Loucy (cell line): Measurements from ENCODE around the gene WNT3.

ENCODE experiments used
- H2AFZ ChIP-seq: fragments of 200-600 bp; sonication (generic); 2 replicates; pipeline ENCODE4 v1.6.0; 2016; ENCODE audit warnings: antibody characterized with exemption, mild to moderate bottlenecking, low read length, moderate library complexity
- H3F3A ChIP-seq: fragments of 200-600 bp; 2 replicates; pipeline ENCODE4 v1.6.0; 2016; ENCODE audit warnings: antibody characterized with exemption, low read depth, mild to moderate bottlenecking
- H3K27me3 ChIP-seq: fragments of 200-600 bp; sonication (generic); 2 replicates; pipeline ENCODE4 v1.6.1; 2014; ENCODE audit warnings: low read length, mild to moderate bottlenecking; ENCODE audit not compliant: insufficient read depth, poor library complexity, severe bottlenecking
- H3K36me3 ChIP-seq: fragments of 200-600 bp; sonication (generic); 2 replicates; pipeline ENCODE4 v1.6.1; 2016; ENCODE audit warnings: low read length; ENCODE audit not compliant: insufficient read depth
- H3K4me1 ChIP-seq: fragments of 200-600 bp; sonication (generic); 2 replicates; pipeline ENCODE4 v1.5.1; 2014; ENCODE audit warnings: low read length, mild to moderate bottlenecking; ENCODE audit not compliant: insufficient read depth, poor library complexity, severe bottlenecking
- H3K4me2 ChIP-seq: fragments of 200-600 bp; sonication (generic); 2 replicates; pipeline ENCODE4 v1.6.0; 2014; ENCODE audit warnings: antibody characterized with exemption, low read length, low read depth, mild to moderate bottlenecking; ENCODE audit not compliant: poor library complexity, severe bottlenecking
- H3K4me3 ChIP-seq: fragments of 200-600 bp; sonication (generic); 2 replicates; pipeline ENCODE4 v1.5.1; 2014; ENCODE audit warnings: low read length, mild to moderate bottlenecking, mixed read lengths; ENCODE audit not compliant: poor library complexity, severe bottlenecking
- H3K79me2 ChIP-seq: fragments of 200-600 bp; sonication (generic); 2 replicates; pipeline ENCODE4 v1.6.1; 2014; ENCODE audit warnings: low read length; ENCODE audit not compliant: insufficient read depth
- H3K9ac ChIP-seq: fragments of 200-600 bp; sonication (generic); 2 replicates; pipeline ENCODE4 v1.6.0; 2014; ENCODE audit warnings: mild to moderate bottlenecking, low read depth, low read length, moderate library complexity; ENCODE audit not compliant: poor library complexity, severe bottlenecking
- H3K9me2 ChIP-seq: fragments of 200-600 bp; sonication (generic); replicated peaks from 2 replicates; pipeline ENCODE4 v1.6.1; 2016; ENCODE audit warnings: low read depth, low read length, mixed read lengths
- H3K9me3 ChIP-seq: fragments of 200-600 bp; sonication (generic); 2 replicates; pipeline ENCODE4 v1.6.1; 2014; ENCODE audit warnings: mild to moderate bottlenecking, antibody characterized with exemption, low read length, low read depth; ENCODE audit not compliant: insufficient read depth
- H4K20me1 ChIP-seq: fragments of 200-600 bp; sonication (generic); 2 replicates; pipeline ENCODE4 v1.6.0; 2014; ENCODE audit warnings: antibody characterized with exemption, low read length, mild to moderate bottlenecking; ENCODE audit not compliant: insufficient read depth, poor library complexity, severe bottlenecking
- CTCF ChIP-seq: fragments of 200-600 bp; sonication (generic); conservative IDR thresholded peaks from 2 replicates; pipeline ENCODE4 v1.5.1; 2014; ENCODE audit warnings: mild to moderate bottlenecking, antibody characterized with exemption, low read length
- EZH2phosphoT487 ChIP-seq: fragments of 200-600 bp; IDR thresholded peaks from 2 replicates; pipeline ENCODE4 v1.6.1; 2018; ENCODE audit warnings: antibody characterized with exemption, mild to moderate bottlenecking, moderate library complexity, borderline replicate concordance

The WNT3 gene

GRCh38 chr17:46741122-46741730 is 77.3 kb downstream of the WNT3 start:
- H3F3A ChIP-seq: no peaks in the 10 kb centered on the region
- no peaks in the 10 kb centered on the region for H4K20me1 ChIP-seq
- H3K4me1 ChIP-seq: peaks cover 13% of the 10 kb centered on the region
- H3K36me3 ChIP-seq: no peaks in the 10 kb centered on the region
- H3K79me2 ChIP-seq: no peaks in the 10 kb centered on the region
- TF ChIP-seq EZH2phosphoT487 (no peak), CTCF (no peak)
- H3K27me3 ChIP-seq: no peaks in the 10 kb centered on the region
- no peaks in the 10 kb centered on the region for H3K9me3 ChIP-seq
- no peak overlapping the region for H2AFZ ChIP-seq
- no peak overlapping the region for H3K4me3 ChIP-seq
- H3K9ac ChIP-seq: no peak overlapping the region
- no peaks in the 10 kb centered on the region for H3K9me2 ChIP-seq
- no peak overlapping the region for H3K4me2 ChIP-seq

GRCh38 chr17:46739982-46740381 is 78.5 kb downstream of the WNT3 start:
- Histone ChIP-seq H3K4me3 (no peak overlapping the region), H4K20me1 (no peaks in the 10 kb centered on the region), H3K9ac (no peak overlapping the region), H3K9me3 (no peaks in the 10 kb centered on the region), H3K27me3 (no peaks in the 10 kb centered on the region), H3K36me3 (no peaks in the 10 kb centered on the region), H3K9me2 (no peaks in the 10 kb centered on the region), H3K4me2 (no peak overlapping the region), H3K79me2 (no peaks in the 10 kb centered on the region), H2AFZ (no peak overlapping the region), H3K4me1 (peaks cover 17% of the 10 kb centered on the region), H3F3A (no peaks in the 10 kb centered on the region)
- TF ChIP-seq EZH2phosphoT487: no peak
- no peak for TF ChIP-seq CTCF

DNA sequence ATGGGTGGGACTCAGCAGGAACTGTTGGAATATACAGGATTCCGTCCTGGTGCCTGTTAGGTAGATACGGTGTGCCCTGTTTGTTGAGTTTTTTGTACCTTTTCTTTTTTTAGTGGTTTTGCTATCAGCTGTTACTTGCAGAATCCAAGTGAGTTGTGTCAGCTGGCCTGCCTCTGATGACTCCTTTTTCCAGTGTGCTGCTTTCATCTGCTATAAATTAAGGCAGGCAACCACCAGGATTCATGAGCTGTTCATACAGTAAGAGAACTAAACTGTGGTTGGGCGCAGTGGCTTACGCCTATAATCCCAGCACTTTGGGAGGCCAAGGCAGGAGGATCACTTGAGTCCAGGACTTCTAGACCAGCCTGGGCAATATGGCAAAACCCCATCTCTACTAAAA is 79.9 kb downstream of the WNT3 start:
- no peaks in the 10 kb centered on the region for H3F3A ChIP-seq
- H3K9me2 ChIP-seq: no peaks in the 10 kb centered on the region
- no peaks in the 10 kb centered on the region for H4K20me1 ChIP-seq
- TF ChIP-seq CTCF (no peak), EZH2phosphoT487 (no peak)
- no peaks in the 10 kb centered on the region for H3K27me3 ChIP-seq
- H3K4me1 ChIP-seq: peaks cover 17% of the 10 kb centered on the region
- H2AFZ ChIP-seq: no peak overlapping the region
- H3K9me3 ChIP-seq: no peaks in the 10 kb centered on the region
- H3K4me2 ChIP-seq: no peak overlapping the region
- H3K79me2 ChIP-seq: no peaks in the 10 kb centered on the region
- H3K9ac ChIP-seq: no peak overlapping the region
- H3K36me3 ChIP-seq: no peaks in the 10 kb centered on the region
- no peak overlapping the region for H3K4me3 ChIP-seq
